ENCODE results near the gene OR4D9.
"Not testable (repeated sequence)": the region's sequence is repeated elsewhere in the genome, so short reads cannot be mapped to it uniquely, and the experiment has no call there.

Gene OR4D9

GRCh38 chr11:59510941-59511589, at the start of gene OR4D9:
TSS of gene OR4D9 (plus strand) at chr11:59511539. CDS start at chr11:59514913, 3,374 bp downstream.
- FAIRE-seq, result no peak

GRCh38 chr11:59463190-59463641, 48.1 kb upstream of the OR4D9 start:
- no peak for FAIRE-seq

- FAIRE-seq, result no peak
These were observed 38.3 kb upstream of the OR4D9 start, which contains the start of gene OR4D10 for GRCh38 chr11:59473015-59473414. TSS of gene OR4D10 (plus strand) at chr11:59473315. CDS start at chr11:59477430, 4,115 bp downstream.

DNA sequence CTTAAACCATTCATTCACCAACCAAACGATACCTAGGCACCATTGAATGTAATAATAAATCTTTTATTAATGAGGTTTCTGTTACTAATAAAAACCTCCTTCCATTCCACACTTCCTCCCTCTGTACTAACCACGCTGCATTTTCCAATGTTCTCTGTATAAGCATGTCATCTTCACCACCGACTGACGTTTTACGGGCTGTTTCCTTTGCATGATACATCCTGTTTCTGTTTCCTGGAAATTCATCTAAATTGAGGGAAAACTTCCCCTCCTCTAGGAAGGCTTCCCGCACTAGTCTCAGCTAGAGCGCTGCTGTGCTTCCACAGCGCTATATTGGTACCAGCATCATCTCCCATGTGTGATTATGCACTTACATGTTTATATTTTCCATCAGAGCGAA, 36.2 kb upstream of the OR4D9 start:
- FAIRE-seq, result no peak

DNA sequence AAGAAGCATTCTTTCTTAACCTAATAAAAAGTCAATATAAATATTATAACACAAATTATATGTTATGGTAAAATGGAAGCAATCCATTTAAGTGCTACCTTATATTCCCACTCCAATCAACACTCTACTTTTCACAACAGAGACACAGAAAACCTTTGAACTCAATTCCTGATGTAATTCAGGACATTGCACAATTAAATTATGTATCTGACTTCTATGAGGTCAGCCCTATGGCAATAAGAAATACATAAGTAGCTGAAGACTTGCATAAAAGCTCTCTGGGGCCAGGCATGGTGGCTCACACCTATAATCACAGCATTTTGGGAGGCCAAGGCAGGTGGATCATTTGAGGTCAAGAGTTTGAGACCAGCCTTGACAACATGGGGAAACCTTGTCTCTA, 31.4 kb upstream of the OR4D9 start:
- no peak for FAIRE-seq

DNA sequence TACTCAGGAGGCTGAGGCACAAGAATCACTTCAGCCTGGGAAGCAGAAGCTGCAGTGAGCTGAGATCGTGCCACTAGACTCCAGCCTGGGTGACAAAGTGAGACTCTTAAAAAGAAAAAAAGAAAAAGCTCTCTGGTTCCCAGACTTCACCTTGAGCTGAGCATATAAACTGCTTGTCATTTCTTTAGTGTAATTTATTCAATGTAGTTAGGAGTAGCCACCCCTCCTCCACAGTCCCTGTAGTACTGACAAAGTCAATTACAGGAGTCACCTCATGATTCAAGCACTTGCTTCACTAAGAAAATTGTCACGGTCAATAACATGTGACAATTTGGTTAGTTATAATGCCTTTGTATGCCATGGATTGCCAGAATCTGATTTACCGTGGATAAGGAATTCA, 31.0 kb upstream of the OR4D9 start:
- no peak for FAIRE-seq

DNA sequence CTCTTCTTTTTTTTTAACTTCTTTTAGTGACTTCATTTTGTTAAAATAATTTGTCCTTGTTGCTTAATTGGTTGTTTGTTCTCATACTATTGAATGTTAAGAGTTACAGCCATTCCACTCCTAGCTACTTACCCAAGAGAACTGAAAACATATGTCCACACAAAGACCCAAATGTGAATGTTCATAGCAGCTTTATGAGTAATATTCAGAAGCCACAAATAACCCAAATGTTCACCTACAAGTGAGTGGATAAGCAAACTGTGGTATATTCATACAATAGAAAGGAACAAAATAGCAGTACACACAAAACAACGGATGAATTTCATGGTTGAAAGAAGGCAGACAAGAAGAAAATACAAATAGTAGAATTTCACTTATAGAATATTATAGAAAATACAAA, 9.4 kb upstream of the OR4D9 start:
- no peak for FAIRE-seq

DNA sequence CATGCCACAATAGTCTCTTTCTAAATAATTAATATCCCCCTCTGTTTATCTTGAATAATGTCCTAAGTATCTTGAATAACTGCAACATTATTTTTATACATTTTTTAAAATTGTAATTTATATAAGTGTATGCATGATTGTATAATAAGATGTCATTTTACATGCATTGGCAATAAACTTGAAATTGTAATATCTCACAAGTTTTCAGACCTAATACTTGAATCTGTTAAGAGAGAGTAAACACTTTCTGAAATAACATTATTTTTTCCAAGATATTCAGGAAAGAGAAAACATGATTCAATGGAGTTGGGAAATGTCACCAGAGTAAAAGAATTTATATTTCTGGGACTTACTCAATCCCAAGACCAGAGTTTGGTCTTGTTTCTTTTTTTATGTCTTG, 8.1 kb upstream of the OR4D9 start, which contains the start of gene OR4D11:
Gene OR4D11, plus strand, starts transcription at position 301 of the 400 bp plus-strand sequence. Its CDS starts 0 bp downstream, at position 301.
- FAIRE-seq, result no peak

GRCh38 chr11:59511675-59512074, 336 bp downstream of the OR4D9 start:
- FAIRE-seq, result no peak

DNA sequence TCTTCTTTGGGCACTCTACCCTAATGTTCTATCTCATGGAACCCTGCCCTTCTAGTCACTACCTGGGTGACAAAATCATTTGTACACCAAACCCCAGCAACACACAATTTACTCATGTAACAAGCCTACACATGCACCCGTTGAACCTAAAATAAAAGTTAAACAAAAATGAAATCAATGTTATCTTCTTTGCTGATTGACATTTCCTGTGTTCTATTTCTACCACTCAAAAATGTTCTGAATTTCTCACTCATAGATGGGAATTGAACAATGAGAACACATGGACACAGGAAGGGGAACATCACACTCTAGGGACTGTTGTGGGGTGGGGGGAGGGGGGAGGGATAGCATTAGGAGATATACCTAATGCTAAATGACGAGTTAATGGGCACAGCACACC, 8.8 kb downstream of the OR4D9 start:
- FAIRE-seq, result not testable (repeated sequence)

- no peak for FAIRE-seq
These were observed 9.4 kb downstream of the OR4D9 start for GRCh38 chr11:59520741-59521140.

DNA sequence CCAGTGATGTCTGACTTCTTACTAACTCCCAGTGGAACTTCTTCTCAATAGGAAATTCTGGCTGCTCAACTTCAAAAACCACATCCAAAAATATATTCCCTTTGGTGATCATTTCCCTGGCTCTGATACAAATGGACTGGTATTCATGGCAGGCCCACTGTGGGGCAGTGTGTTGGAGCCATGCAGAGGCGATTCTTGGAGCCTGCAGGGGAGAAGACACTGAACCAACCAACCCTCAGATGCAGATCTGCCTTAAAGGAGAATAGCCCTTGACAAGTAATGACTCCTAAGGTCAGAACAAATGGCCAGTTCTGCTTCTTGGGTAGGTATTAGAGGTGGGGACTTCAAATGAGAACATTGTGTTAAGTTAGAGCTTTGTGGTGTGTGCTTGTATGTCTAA, 12.2 kb downstream of the OR4D9 start:
- FAIRE-seq, result no peak

DNA sequence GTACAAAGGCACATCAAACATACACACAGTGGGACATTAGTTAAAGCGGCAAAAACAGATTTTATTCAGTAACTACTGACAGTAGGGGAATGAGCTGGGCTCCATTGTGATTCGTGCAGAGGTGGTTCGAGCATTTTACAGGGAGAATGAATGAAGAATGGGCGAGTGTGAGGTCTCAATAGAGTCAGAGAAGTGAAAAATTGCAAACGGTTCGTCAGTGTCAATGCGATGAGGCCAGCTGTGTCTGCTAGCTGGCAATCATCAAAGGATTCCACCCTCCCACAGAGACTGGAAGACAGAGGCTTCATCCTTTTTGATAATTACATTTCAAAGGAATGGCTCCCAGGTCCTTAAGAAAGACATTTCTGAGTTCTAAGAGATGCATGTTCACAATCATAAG, 17.4 kb downstream of the OR4D9 start:
- no peak for FAIRE-seq

DNA sequence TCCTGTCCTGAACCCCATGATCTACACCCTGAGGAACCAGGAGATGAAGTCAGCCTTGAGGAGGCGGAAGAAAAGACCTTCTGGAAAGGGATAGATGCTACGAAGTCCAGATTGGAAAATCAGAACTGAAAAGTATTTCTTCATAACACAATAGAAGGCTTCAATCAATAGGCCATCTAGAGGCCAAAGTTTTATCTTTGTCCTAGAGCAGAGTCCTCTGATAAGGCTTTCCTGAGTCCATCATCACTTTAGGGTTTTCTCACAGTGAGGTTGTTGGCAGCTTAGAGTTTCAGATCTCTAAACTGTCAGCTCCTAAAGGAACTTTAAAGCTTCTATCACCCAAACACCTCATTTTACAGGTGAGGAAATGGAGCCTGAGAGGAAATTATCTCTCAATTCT, 21.3 kb downstream of the OR4D9 start:
- no peak for FAIRE-seq

- FAIRE-seq, result no peak
These were observed 23.3 kb downstream of the OR4D9 start for GRCh38 chr11:59534676-59535075.

DNA sequence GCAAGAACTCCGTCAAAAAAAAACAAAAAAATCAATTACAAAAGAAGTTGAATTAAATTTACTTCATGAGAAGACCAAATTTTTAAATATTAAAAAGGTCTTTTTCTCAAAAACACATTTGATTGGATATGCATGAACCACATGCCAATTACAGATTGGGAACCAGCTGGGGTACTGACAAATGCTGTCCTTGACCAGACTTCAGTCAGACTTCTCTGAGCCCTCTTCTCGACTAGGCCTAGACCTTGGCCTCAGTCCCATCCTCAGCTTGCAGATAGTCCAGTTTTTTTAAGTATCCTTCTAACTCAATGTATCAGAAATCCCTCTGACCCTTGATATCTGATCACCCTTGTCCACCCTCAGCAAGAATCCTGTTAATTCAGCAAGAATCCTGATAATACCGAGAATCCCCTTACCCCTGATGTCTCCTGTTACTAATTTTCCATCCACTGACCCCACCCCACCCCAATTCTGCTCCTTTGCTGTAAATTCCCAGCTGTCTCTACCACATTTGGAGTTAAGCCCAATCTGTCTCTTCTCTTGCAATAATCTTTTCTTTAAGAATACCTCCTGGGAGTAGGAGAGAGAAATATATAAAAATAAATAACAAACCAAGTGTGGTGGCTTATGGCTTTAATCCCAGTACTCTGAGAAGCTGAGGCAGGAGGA, 30.9 kb downstream of the OR4D9 start:
- FAIRE-seq, result no peak

DNA sequence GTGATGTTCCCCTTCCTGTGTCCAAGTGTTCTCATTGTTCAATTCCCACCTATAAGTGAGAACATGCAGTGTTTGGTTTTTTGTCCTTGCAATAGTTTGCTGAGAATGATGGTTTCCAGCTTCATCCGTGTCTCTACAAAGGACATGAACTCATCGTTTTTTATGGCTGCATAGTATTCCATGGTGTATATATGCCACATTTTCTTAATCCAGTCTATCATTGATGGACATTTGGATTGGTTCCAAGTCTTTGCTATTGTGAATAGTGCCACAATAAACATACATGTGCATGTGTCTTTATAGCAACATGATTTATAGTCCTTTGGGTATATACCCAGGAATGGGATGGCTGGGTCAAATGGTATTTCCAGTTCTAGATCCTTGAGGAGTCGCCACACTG, 32.4 kb downstream of the OR4D9 start:
- FAIRE-seq, result not testable (repeated sequence)

GRCh38 chr11:59544869-59545178, 33.5 kb downstream of the OR4D9 start:
- no peak for FAIRE-seq

GRCh38 chr11:59545179-59546020, 34.1 kb downstream of the OR4D9 start:
- no peak for FAIRE-seq

- FAIRE-seq, result not testable (repeated sequence)
These were observed 36.4 kb downstream of the OR4D9 start for GRCh38 chr11:59547605-59548308.

- no peak for FAIRE-seq
These were observed 36.9 kb downstream of the OR4D9 start for GRCh38 chr11:59548309-59548656.

DNA sequence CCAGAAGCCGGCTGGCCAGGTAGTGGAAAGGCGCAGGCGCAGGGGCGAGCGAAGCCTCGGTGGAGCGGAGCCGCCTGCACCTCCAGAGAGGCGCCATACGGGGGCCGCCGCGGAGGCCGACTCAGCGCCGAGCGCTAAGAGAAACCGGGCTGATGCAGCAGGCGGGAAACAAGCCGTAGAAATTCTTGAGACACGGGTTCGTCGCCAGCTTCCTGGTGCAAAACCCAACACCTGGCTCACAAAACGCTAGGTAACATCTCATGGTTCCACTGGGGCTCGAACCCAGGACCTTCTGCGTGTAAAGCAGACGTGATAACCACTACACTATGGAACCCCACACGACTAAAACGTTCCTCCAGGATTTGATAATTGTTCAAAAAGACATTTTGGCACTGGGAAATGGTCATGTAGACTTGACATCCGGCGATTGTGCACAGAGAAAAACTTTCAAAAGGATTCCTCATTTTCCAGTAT, 39.1 kb downstream of the OR4D9 start:
- FAIRE-seq, result peak; percentile 39
